NT2/D1 (cell line): ENCODE data around the gene TMED10.

Experiments
- SUZ12 ChIP-seq: IDR thresholded peaks from 2 replicates; pipeline ENCODE4 v1.6.1; 2011; ENCODE audit not compliant: insufficient read length, insufficient read depth; ENCODE audit errors: extremely low read depth
- YY1 ChIP-seq: IDR thresholded peaks from 2 replicates; pipeline ENCODE4 v1.6.1; 2011; ENCODE audit not compliant: insufficient read length, insufficient read depth
- ZNF274 ChIP-seq: IDR thresholded peaks from 2 replicates; pipeline ENCODE4 v1.6.1; 2011; ENCODE audit warnings: mild to moderate bottlenecking, low read depth, low read length

- TF ChIP-seq YY1 (peak; percentile 95), SUZ12 (no peak), ZNF274 (no peak)
These were observed at the start of gene TMED10 for GRCh38 chr14:75176142-75176820.
